Endothelial cell of umbilical vein (primary cell): Measurements from ENCODE around the gene PARD6G.

ENCODE experiments used
- CTCF ChIP-seq, 2 donors: IDR thresholded peaks; 1 replicate in 1 of 2; 2 replicates in 1 of 2; pipeline ENCODE4 v1.5.1; 2011; ENCODE audit warnings: low read length in 2 of 2, mild to moderate bottlenecking in 2 of 2, moderate library complexity in 2 of 2, control low read depth in 1 of 2, inconsistent platforms in 1 of 2, low read depth in 1 of 2; ENCODE audit not compliant: insufficient read depth in 1 of 2; ENCODE audit errors: extremely low read depth in 1 of 2
- EZH2 ChIP-seq: IDR thresholded peaks from 2 replicates; pipeline ENCODE4 v1.6.1; 2012; ENCODE audit warnings: borderline replicate concordance, low read depth, mild to moderate bottlenecking, moderate library complexity, low read length, inconsistent platforms; ENCODE audit not compliant: severe bottlenecking
- FOS ChIP-seq: IDR thresholded peaks from 2 replicates; pipeline ENCODE4 v1.6.1; 2011; ENCODE audit warnings: mild to moderate bottlenecking, low read length, moderate library complexity, borderline replicate concordance; ENCODE audit not compliant: insufficient read depth
- JUN ChIP-seq: IDR thresholded peaks from 2 replicates; pipeline ENCODE4 v1.6.1; 2011; ENCODE audit warnings: borderline replicate concordance, low read depth; ENCODE audit not compliant: insufficient read length, insufficient read depth
- MAX ChIP-seq: IDR thresholded peaks from 2 replicates; pipeline ENCODE4 v1.6.1; 2011; ENCODE audit not compliant: insufficient read depth, insufficient read length
- MYC ChIP-seq: IDR thresholded peaks from one replicate; pipeline ENCODE4 v1.6.1; 2011; ENCODE audit warnings: mild to moderate bottlenecking, low read depth, low read length
- POLR2A ChIP-seq: IDR thresholded peaks from 2 replicates; pipeline ENCODE4 v1.6.1; 2012; ENCODE audit warnings: low read depth, mild to moderate bottlenecking, control low read depth, low read length
- POLR2AphosphoS5 ChIP-seq: IDR thresholded peaks from 2 replicates; pipeline ENCODE4 v1.6.1; 2012; ENCODE audit warnings: low read depth, mild to moderate bottlenecking, control low read depth, low read length, moderate library complexity; ENCODE audit not compliant: insufficient read depth

- TF ChIP-seq CTCF (IDR thresholded peaks at IDR 0.05; ENCODE audit: extremely low read depth in 1 of 2, insufficient read depth in 1 of 2, low read depth in 1 of 2, low read length in 2 of 2) (no peak), EZH2 (no peak), MYC (no peak), POLR2A (no peak), MAX (no peak), POLR2AphosphoS5 (no peak), FOS (no peak), JUN (no peak)
Observed at GRCh38 chr18:80158365-80158764, 88.9 kb downstream of the PARD6G start.
